GM12873 (cell line): ENCODE data around the gene ANKRD44.

ENCODE experiments used
- CTCF ChIP-seq: IDR thresholded peaks from 2 replicates; pipeline ENCODE4 v1.5.1; 2012; ENCODE audit warnings: low read depth, mild to moderate bottlenecking, moderate library complexity, low read length, control low read depth; ENCODE audit not compliant: insufficient read depth; ENCODE audit errors: missing control alignments

ANKRD44 gene

GRCh38 chr2:197077336-197077735, 233.2 kb downstream of the ANKRD44 start:
- no peak for TF ChIP-seq CTCF

- no peak for TF ChIP-seq CTCF
Measured at GRCh38 chr2:197076652-197077051, 233.9 kb downstream of the ANKRD44 start.

- peak; percentile 50 for TF ChIP-seq CTCF
Measured at GRCh38 chr2:197075754-197076337, 234.7 kb downstream of the ANKRD44 start.

GRCh38 chr2:197075281-197075680, 235.3 kb downstream of the ANKRD44 start:
- no peak for TF ChIP-seq CTCF

GRCh38 chr2:197073701-197074433, 236.7 kb downstream of the ANKRD44 start:
- no peak for TF ChIP-seq CTCF

GRCh38 chr2:197073270-197073669, 237.3 kb downstream of the ANKRD44 start:
- no peak for TF ChIP-seq CTCF

GRCh38 chr2:197072533-197072932, 238.0 kb downstream of the ANKRD44 start:
- TF ChIP-seq CTCF, result no peak
